ENCODE data around the gene INTS13. TPM values are rescaled to one million over a fixed set of nuclear protein-coding genes. Genes with fewer than 3 reads are reported as not detected.
"Not testable (repeated sequence)": the region's sequence is repeated elsewhere in the genome, so short reads cannot be mapped to it uniquely, and the experiment has no call there.

The INTS13 gene
- total and polyA plus RNA-seq, 12 donors = 14.1 to 22.2 (median 18.2) TPM

DNA sequence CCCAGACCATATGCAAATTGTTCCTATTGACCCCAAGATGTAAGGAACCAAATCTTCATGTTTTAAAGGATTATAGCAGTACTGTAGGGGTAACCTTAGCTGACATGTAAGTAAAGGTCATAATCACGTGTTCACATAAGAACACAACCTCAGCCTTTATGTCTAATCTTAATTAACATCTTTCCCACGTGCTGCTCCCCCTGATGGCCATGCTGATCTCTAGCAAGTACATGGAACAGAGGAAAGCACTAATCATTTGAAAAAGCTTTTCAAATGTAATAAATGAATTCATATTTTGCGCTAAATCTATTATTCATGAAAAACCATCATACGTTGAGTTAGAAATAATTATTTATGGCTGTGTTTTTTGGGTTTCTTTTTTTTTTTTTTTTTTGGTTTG is 74.3 kb downstream of the INTS13 start:
- TF ChIP-seq, protein P1, sequence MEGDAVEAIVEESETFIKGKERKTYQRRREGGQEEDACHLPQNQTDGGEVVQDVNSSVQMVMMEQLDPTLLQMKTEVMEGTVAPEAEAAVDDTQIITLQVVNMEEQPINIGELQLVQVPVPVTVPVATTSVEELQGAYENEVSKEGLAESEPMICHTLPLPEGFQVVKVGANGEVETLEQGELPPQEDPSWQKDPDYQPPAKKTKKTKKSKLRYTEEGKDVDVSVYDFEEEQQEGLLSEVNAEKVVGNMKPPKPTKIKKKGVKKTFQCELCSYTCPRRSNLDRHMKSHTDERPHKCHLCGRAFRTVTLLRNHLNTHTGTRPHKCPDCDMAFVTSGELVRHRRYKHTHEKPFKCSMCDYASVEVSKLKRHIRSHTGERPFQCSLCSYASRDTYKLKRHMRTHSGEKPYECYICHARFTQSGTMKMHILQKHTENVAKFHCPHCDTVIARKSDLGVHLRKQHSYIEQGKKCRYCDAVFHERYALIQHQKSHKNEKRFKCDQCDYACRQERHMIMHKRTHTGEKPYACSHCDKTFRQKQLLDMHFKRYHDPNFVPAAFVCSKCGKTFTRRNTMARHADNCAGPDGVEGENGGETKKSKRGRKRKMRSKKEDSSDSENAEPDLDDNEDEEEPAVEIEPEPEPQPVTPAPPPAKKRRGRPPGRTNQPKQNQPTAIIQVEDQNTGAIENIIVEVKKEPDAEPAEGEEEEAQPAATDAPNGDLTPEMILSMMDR (IDR thresholded peaks at IDR 0.05) = no peak
- Histone ChIP-seq H3K4me3 (no peak overlapping the region), H3K36me3 (no peaks in the 10 kb centered on the region), H3K4me1 (peaks cover 0 to 7% (median 0%) of the 10 kb centered on the region in 9 donors), H3K9me3 (no peaks in the 10 kb centered on the region), H3K27ac (no peak overlapping the region), H3K27me3 (no peaks in the 10 kb centered on the region)
- intact Hi-C loops (cut with DNase I) = no loop called here
- DNase-seq = no peak
- WGBS, 2 donors = 66 to 71% methylated on average over 4 of the region's 4 CpGs
- no peak for ATAC-seq

DNA sequence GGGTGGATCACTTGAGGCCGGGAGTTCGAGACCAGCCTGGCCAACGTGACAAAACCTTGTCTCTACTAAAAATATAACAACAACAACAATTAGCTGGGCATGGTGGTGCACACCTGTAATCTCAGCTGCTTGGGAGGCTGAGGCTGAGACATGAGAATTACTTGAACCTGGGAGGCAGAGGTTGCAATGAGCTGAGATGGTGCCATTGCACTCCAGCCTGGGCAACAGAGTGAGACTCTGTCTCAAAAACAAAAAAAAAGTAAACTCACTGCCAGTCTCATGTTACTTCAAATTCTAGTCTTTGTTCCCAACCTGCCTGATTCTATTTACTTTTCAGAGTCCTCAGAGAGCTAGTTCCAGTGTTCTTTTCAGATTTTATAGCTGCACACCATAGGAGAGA is 75.0 kb downstream of the INTS13 start:
- ATAC-seq; DNase-seq; H3K27me3 ChIP-seq; H3K27ac ChIP-seq; intact Hi-C loops (cut with DNase I); H3K9me3 ChIP-seq; H3K4me3 ChIP-seq; H3K4me1 ChIP-seq; H3K36me3 ChIP-seq: not testable (repeated sequence)
- whole genome bisulfite sequencing, 2 donors = 97 to 98% methylated on average over 3 of the region's 3 CpGs

DNA sequence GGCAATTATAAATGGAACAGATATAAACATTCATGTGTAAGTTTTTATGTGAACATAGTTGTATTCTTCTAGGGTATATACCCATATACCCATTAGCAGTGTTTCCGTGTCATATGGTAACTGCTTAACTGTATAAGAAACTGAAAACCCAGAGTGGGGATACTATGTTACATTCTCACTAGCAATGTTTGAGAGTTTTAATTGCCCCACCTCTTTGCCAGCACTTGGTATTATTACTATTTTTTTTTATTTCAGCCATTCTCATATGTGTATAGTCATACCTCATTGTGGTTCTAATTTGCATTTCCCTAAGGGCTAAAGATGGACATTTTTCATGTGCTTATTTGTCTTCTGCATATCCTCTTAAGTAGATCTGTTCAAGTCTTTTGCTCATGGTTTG is 76.1 kb downstream of the INTS13 start:
- TF ChIP-seq, protein P1 (IDR thresholded peaks at IDR 0.05) = no peak
- peaks cover 0 to 7% (median 0%) of the 10 kb centered on the region in 9 donors for H3K4me1 ChIP-seq
- intact Hi-C loops (cut with DNase I) = no loop called here
- no peak for ATAC-seq
- H3K36me3 ChIP-seq = no peaks in the 10 kb centered on the region
- H3K27me3 ChIP-seq = no peaks in the 10 kb centered on the region
- H3K4me3 ChIP-seq = no peak overlapping the region
- H3K27ac ChIP-seq = no peak overlapping the region
- no peaks in the 10 kb centered on the region for H3K9me3 ChIP-seq
- 97 to 100% methylated on average over 1 of the region's 1 CpG for WGBS, 2 donors
- no peak for DNase-seq

DNA sequence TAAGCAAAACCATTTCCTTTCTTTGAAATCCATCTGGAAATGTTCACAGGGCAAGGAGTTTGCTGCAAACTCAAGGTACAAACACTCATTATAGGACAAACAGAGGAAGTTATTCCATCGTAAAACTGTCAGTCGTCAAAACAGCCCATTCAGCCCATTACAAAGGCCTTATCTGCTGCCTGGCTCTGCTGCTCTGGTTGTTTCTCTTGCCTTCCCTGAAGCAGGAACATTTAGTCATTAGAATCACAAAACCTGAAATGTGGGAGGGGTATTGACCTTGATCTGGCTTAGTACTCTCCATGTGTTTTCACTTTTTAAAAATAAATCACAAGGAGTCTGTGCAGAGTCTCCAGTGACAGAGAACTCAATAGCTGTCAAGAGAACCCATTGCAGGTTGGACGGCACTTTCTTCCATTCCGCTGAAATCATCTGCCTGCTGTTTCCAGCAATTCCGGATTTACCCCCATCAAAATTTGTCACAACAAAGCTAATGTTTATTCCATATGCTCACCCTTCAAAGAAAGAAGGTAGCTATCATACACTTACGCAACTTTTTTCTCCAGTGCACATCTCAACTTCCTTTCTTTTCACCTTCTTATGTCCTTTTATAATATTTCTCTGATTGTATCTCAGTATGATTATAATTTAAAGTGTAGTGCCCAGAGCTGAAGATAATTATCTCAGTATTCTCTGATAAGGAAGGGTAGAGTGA is 80.2 kb downstream of the INTS13 start:
- Histone ChIP-seq H3K36me3 (no peaks in the 10 kb centered on the region), H3K27ac (peak overlapping the region in 5 of 10 donors; percentile 34 to 59 (median 39)), H3K4me3 (no peak overlapping the region), H3K27me3 (no peaks in the 10 kb centered on the region), H3K9me3 (no peaks in the 10 kb centered on the region), H3K4me1 (peaks cover 0 to 25% (median 11%) of the 10 kb centered on the region in 9 donors)
- WGBS, 2 donors = 52 to 54% methylated on average over 6 of the region's 6 CpGs
- peak; percentile 53 to 78 (median 64) for ATAC-seq
- intact Hi-C loops (cut with DNase I) = loop anchor here in 5 of 10 donors (5.0 to 10.0 kb wide), 3 partner anchors 155 to 447 kb away; partner anchors contain the start of gene TM7SF3 (in 5 of the 5)
- TF ChIP-seq, protein P1 (IDR thresholded peaks at IDR 0.05) = no peak
- no peak for DNase-seq

DNA sequence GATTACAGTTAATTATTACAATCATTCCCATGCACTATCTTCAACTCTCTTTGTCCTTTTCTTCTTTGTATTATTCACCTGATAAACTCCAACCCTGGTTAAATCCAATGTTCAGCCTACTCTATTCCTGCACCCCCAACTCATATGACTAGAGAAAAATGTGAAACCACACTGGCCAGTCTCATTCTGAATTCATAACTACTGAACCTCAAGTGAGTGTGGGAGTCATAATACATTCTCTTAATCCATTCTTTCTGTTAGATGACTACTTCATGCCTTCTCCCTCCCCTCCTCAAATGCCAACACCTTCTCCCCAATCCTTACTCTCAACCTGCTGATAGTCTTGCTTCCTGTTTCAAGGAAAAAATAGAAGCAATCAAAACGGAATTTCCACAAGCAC is 82.4 kb downstream of the INTS13 start:
- TF ChIP-seq, protein P1 (IDR thresholded peaks at IDR 0.05) = no peak
- peaks cover 0 to 25% (median 11%) of the 10 kb centered on the region in 9 donors for H3K4me1 ChIP-seq
- no peak for DNase-seq
- no peak overlapping the region for H3K27ac ChIP-seq
- no peak for ATAC-seq
- WGBS, 2 donors = 21 to 31% methylated on average over 1 of the region's 1 CpG
- no peaks in the 10 kb centered on the region for H3K36me3 ChIP-seq
- H3K27me3 ChIP-seq = no peaks in the 10 kb centered on the region
- intact Hi-C loops (cut with DNase I) = loop anchor here in 7 of 10 donors (2.0 to 10.0 kb wide), 4 partner anchors 29 to 449 kb away; partner anchors contain the start of gene TM7SF3 (in 5 of the 7)
- H3K9me3 ChIP-seq = no peaks in the 10 kb centered on the region
- no peak overlapping the region for H3K4me3 ChIP-seq

All from heart right ventricle (tissue), 16 donors.